GM10248 (cell line): ENCODE data around the gene PRM3.

Experiments used
- CTCF ChIA-PET: fragments of 300-600 bp; sonication (Branson Sonifier 250); formaldehyde crosslinking; extraction: SDS; loops from one replicate; lab custom pipeline; 2021; ENCODE audit warnings: antibody characterized with exemption; lab: Yijun Ruan, JAX
- POLR2A ChIA-PET: fragments of 350-650 bp; sonication (Branson Sonifier 250); formaldehyde crosslinking; extraction: SDS; loops from one replicate; lab custom pipeline; 2020; ENCODE audit warnings: antibody characterized with exemption; lab: Yijun Ruan, JAX
- DNase-seq: peaks from one replicate; pipeline ENCODE4 v3.0.0; 2012; ENCODE audit errors: extremely low spot score
- CTCF ChIP-seq: IDR thresholded peaks from 2 replicates; pipeline ENCODE4 v1.5.1; 2012; ENCODE audit warnings: mild to moderate bottlenecking, low read depth; ENCODE audit errors: extremely low read depth, missing control alignments, control extremely low read depth

The PRM3 gene

GRCh38 chr16:11272921-11273720 is at the start of gene PRM3:
TSS of gene PRM3 (minus strand) at chr16:11273629. CDS start at chr16:11273595, 34 bp downstream.
- POLR2A ChIA-PET, result no interaction called here
- CTCF ChIA-PET, result interaction anchor here (1.1 to 2.6 kb wide), 10 partner anchors 10 to 319 kb away, joined by 3 to 7 read pairs (median 3); partner anchors contain the start of gene SOCS1

GRCh38 chr16:11322823-11323222 is 49.4 kb upstream of the PRM3 start:
- no peak for TF ChIP-seq CTCF
- DNase-seq, result no peak
- ChIA-PET POLR2A (no interaction called here), CTCF (no interaction called here)

More at GRCh38 chr16:11272921-11273720, at the start of gene PRM3:
- TF ChIP-seq CTCF, result no peak
- no peak for DNase-seq

GRCh38 chr16:11321662-11322061 is 48.2 kb upstream of the PRM3 start:
- DNase-seq, result no peak
- TF ChIP-seq CTCF, result no peak
- POLR2A ChIA-PET, result no interaction called here
- CTCF ChIA-PET, result no interaction called here

- ChIA-PET POLR2A (interaction anchor here (1.4 kb wide), 1 partner anchor 64 kb away, joined by 4 read pairs; the partner anchor contains the start of gene SOCS1), CTCF (interaction anchor here (1.1 to 1.4 kb wide), 3 partner anchors 12 to 66 kb away, joined by 3 to 4 read pairs (median 3); partner anchors contain the start of gene SOCS1)
- TF ChIP-seq CTCF, result no peak
- DNase-seq, result no peak
These were observed 46.7 kb upstream of the PRM3 start for GRCh38 chr16:11320170-11320569.

- ChIA-PET CTCF (interaction anchor here (1.1 to 1.4 kb wide), 4 partner anchors 12 to 65 kb away, joined by 3 to 4 read pairs (median 3); partner anchors contain the start of gene SOCS1), POLR2A (interaction anchor here (0.7 to 1.4 kb wide), 3 partner anchors 64 to 214 kb away, joined by 3 to 4 read pairs (median 3); partner anchors contain the start of gene SOCS1)
These were observed 46.2 kb upstream of the PRM3 start for GRCh38 chr16:11319529-11320146.

More at GRCh38 chr16:11319529-11320146, 46.2 kb upstream of the PRM3 start:
- DNase-seq, result no peak
- TF ChIP-seq CTCF, result no peak
